DMS53 (cell line): Measurements from ENCODE around the gene NBEA.

Source experiments
- DNase-seq: peaks from one replicate; lab custom pipeline; 2025; lab: John Stamatoyannopoulos, UW

Gene NBEA

GRCh38 chr13:35595181-35595580 is 653.1 kb downstream of the NBEA start:
- DNase-seq = no peak

GRCh38 chr13:35596321-35597030 is 654.4 kb downstream of the NBEA start:
- DNase-seq = no peak

- no peak for DNase-seq
Measured at GRCh38 chr13:35597451-35597850, 655.4 kb downstream of the NBEA start.

GRCh38 chr13:35598233-35598632 is 656.2 kb downstream of the NBEA start:
- DNase-seq = no peak

GRCh38 chr13:35598790-35599369 is 656.8 kb downstream of the NBEA start:
- no peak for DNase-seq

- no peak for DNase-seq
Measured at GRCh38 chr13:35599384-35599783, 657.3 kb downstream of the NBEA start.

GRCh38 chr13:35600137-35600536 is 658.1 kb downstream of the NBEA start:
- DNase-seq = no peak

GRCh38 chr13:35603593-35604285 is 661.7 kb downstream of the NBEA start:
- DNase-seq = no peak

GRCh38 chr13:35614666-35615065 is 672.6 kb downstream of the NBEA start:
- no peak for DNase-seq

GRCh38 chr13:35617420-35617819 is 675.4 kb downstream of the NBEA start:
- no peak for DNase-seq

GRCh38 chr13:35618565-35619083 is 676.6 kb downstream of the NBEA start:
- DNase-seq = no peak

- DNase-seq = peak; percentile 91
Measured at GRCh38 chr13:35621989-35622388, 679.9 kb downstream of the NBEA start.

- no peak for DNase-seq
Measured at GRCh38 chr13:35629026-35629425, 687.0 kb downstream of the NBEA start.

- peak; percentile 77 for DNase-seq
Measured at GRCh38 chr13:35630551-35631275, 688.6 kb downstream of the NBEA start.

GRCh38 chr13:35631666-35632065 is 689.6 kb downstream of the NBEA start:
- DNase-seq = no peak

GRCh38 chr13:35643625-35644024 is 701.6 kb downstream of the NBEA start:
- no peak for DNase-seq

- no peak for DNase-seq
Measured at GRCh38 chr13:35646056-35646774, 704.1 kb downstream of the NBEA start.

GRCh38 chr13:35648201-35648600 is 706.1 kb downstream of the NBEA start:
- DNase-seq = no peak

GRCh38 chr13:35649162-35649561 is 707.1 kb downstream of the NBEA start:
- DNase-seq = no peak

GRCh38 chr13:35659796-35660195 is 717.7 kb downstream of the NBEA start:
- DNase-seq = no peak

GRCh38 chr13:35664747-35665146 is 722.7 kb downstream of the NBEA start:
- DNase-seq = no peak

- no peak for DNase-seq
Measured at GRCh38 chr13:35669321-35669720, 727.3 kb downstream of the NBEA start.
